ENCODE measurements around the gene ACSM3. TPM values are rescaled to one million over a fixed set of nuclear protein-coding genes. Genes with fewer than 3 reads are reported as not detected.

Gene ACSM3
- total and polyA plus RNA-seq, 2 experiments from 2014 or later: 5.7 to 8.7 TPM

DNA sequence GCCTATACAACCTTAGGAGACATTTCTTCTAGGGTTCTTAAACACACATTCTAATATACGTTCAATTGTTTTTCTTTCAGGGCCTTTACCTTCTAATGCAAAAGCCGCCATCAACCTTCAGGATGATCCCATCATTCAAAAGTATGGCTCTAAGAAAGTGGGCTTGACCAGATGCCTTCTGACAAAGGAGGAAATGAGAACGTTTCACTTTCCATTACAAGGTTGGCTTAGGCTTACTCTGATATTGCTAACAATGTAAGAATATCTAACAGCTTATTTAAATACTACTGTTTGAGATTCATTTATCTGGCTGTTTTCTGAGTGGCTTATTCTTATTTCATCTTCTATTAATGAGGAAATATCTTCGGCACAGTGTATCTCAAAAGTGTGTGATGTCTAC, 57.9 kb downstream of the ACSM3 start:
- Histone ChIP-seq H3K4me2 (no peak overlapping the region), H3K36me3 (ENCODE audit: insufficient read depth) (peaks cover 10% of the 10 kb centered on the region), H3K79me2 (replicated peaks; ENCODE audit: insufficient read depth) (no peaks in the 10 kb centered on the region), H3K9me2 (ENCODE audit: insufficient read depth) (no peaks in the 10 kb centered on the region), H3K4me3 (no peak overlapping the region), H4K20me1 (replicated peaks; ENCODE audit: insufficient read depth) (no peaks in the 10 kb centered on the region), H3K27me3 (ENCODE audit: insufficient read depth) (no peaks in the 10 kb centered on the region), H3K4me1 (ENCODE audit: insufficient read depth) (no peaks in the 10 kb centered on the region), H3K27ac (ENCODE audit: low read depth) (no peak overlapping the region), H2AFZ (no peak overlapping the region), H3F3A (replicated peaks; ENCODE audit: low read depth) (no peaks in the 10 kb centered on the region)
- Mint-ChIP-seq H3K9me3 (no peaks in the 10 kb centered on the region; the same call in 1 of the 3 replicates), H3K36me3 (ENCODE audit: low read depth) (peaks cover 17% of the 10 kb centered on the region; the same call in 2 of the 3 replicates), H3K27me3 (ENCODE audit: insufficient read depth, low read depth, poor library complexity) (peaks cover 2% of the 10 kb centered on the region), H3K4me1 (no peaks in the 10 kb centered on the region), H3K4me3 (no peak overlapping the region), H3K27ac (no peak overlapping the region)
- no peak for TF ChIP-seq POLR2AphosphoS5 (IDR thresholded peaks at IDR 0.05; ENCODE audit: low read depth)
- TF ChIP-seq NANOG (IDR thresholded peaks at IDR 0.05; ENCODE audit: borderline replicate concordance): no peak
- no peak for TF ChIP-seq ZNF114 (CRISPR knock-in tag; IDR thresholded peaks at IDR 0.05)
- no peak for TF ChIP-seq EZH2 (IDR thresholded peaks at IDR 0.05; ENCODE audit: low read depth, unreplicated experiment)
- TF ChIP-seq, protein P1, sequence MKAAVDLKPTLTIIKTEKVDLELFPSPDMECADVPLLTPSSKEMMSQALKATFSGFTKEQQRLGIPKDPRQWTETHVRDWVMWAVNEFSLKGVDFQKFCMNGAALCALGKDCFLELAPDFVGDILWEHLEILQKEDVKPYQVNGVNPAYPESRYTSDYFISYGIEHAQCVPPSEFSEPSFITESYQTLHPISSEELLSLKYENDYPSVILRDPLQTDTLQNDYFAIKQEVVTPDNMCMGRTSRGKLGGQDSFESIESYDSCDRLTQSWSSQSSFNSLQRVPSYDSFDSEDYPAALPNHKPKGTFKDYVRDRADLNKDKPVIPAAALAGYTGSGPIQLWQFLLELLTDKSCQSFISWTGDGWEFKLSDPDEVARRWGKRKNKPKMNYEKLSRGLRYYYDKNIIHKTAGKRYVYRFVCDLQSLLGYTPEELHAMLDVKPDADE (IDR thresholded peaks at IDR 0.05): no peak
- ATAC-seq (no peak), DNase-seq (ENCODE audit: low spot score) (no peak)

DNA sequence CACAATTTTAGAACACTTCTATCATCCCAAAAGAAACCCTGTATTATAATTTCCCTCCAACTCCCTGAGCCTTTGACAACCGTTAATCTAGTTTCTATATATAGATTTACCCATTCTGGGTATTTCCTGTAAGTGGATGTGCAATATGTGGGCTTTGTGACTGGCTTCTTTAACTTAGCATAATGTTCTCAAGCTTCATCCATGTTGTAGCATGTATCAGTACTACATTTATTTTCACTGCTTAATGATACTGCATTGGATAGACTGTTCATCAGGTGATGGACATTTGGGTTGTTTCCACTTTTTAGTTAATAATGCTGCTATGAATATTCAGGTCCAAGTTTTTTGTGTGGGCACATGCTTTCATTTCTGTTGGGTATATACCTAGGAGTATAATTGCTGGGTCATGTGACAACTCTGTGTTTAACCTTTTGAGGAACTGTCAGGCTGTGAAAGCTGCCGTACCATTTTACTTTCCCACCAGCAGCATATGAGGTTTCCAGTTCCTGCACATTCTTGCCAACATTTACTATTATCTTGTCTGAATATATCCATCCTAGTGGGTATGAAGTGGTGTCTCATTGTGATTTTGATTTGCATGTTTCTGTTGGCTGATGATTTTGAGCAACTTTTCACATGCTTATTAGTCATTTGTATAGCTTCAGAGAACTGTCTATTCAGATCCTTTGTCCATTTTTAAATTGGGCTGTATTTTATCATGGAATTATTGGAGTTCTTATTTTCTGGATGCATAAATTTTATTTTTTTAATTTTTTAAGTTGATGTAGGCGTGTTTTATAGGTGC, 58.9 kb downstream of the ACSM3 start:
- H3K27ac Mint-ChIP-seq: no peak overlapping the region
- Histone ChIP-seq H4K20me1 (replicated peaks; ENCODE audit: insufficient read depth) (no peaks in the 10 kb centered on the region), H3K9me2 (ENCODE audit: insufficient read depth) (no peaks in the 10 kb centered on the region), H3K4me3 (no peak overlapping the region), H3K27me3 (ENCODE audit: insufficient read depth) (no peaks in the 10 kb centered on the region), H3K27ac (ENCODE audit: low read depth) (no peak overlapping the region), H2AFZ (no peak overlapping the region), H3K79me2 (replicated peaks; ENCODE audit: insufficient read depth) (no peaks in the 10 kb centered on the region), H3K4me2 (no peak overlapping the region), H3K36me3 (ENCODE audit: insufficient read depth) (peaks cover 14% of the 10 kb centered on the region), H3K4me1 (ENCODE audit: insufficient read depth) (no peaks in the 10 kb centered on the region), H3F3A (replicated peaks; ENCODE audit: low read depth) (no peaks in the 10 kb centered on the region)
- peaks cover 2% of the 10 kb centered on the region for H3K27me3 Mint-ChIP-seq (ENCODE audit: insufficient read depth, low read depth, poor library complexity)
- peaks cover 21% of the 10 kb centered on the region; the same call in 2 of the 3 replicates for H3K36me3 Mint-ChIP-seq (ENCODE audit: low read depth)
- no peaks in the 10 kb centered on the region for H3K4me1 Mint-ChIP-seq
- no peaks in the 10 kb centered on the region; the same call in 1 of the 3 replicates for H3K9me3 Mint-ChIP-seq
- no peak overlapping the region for H3K4me3 Mint-ChIP-seq
- no peak for DNase-seq (ENCODE audit: low spot score)
- no peak for ATAC-seq
- TF ChIP-seq EZH2phosphoT487 (IDR thresholded peaks at IDR 0.05; ENCODE audit: unreplicated experiment) (no peak), CREB1 (CRISPR knock-in tag; IDR thresholded peaks at IDR 0.05; ENCODE audit: low read depth) (no peak), EZH2 (IDR thresholded peaks at IDR 0.05; ENCODE audit: low read depth, unreplicated experiment) (no peak), POLR2AphosphoS5 (IDR thresholded peaks at IDR 0.05; ENCODE audit: low read depth) (no peak), ZNF114 (CRISPR knock-in tag; IDR thresholded peaks at IDR 0.05) (no peak), NANOG (IDR thresholded peaks at IDR 0.05; ENCODE audit: borderline replicate concordance) (no peak), ZNF331 (CRISPR knock-in tag; IDR thresholded peaks at IDR 0.05; ENCODE audit: low read depth) (no peak), STAT1 (IDR thresholded peaks at IDR 0.05; ENCODE audit: unreplicated experiment) (no peak), JUNB (IDR thresholded peaks at IDR 0.05; ENCODE audit: unreplicated experiment) (no peak)
- TF ChIP-seq, protein P2, sequence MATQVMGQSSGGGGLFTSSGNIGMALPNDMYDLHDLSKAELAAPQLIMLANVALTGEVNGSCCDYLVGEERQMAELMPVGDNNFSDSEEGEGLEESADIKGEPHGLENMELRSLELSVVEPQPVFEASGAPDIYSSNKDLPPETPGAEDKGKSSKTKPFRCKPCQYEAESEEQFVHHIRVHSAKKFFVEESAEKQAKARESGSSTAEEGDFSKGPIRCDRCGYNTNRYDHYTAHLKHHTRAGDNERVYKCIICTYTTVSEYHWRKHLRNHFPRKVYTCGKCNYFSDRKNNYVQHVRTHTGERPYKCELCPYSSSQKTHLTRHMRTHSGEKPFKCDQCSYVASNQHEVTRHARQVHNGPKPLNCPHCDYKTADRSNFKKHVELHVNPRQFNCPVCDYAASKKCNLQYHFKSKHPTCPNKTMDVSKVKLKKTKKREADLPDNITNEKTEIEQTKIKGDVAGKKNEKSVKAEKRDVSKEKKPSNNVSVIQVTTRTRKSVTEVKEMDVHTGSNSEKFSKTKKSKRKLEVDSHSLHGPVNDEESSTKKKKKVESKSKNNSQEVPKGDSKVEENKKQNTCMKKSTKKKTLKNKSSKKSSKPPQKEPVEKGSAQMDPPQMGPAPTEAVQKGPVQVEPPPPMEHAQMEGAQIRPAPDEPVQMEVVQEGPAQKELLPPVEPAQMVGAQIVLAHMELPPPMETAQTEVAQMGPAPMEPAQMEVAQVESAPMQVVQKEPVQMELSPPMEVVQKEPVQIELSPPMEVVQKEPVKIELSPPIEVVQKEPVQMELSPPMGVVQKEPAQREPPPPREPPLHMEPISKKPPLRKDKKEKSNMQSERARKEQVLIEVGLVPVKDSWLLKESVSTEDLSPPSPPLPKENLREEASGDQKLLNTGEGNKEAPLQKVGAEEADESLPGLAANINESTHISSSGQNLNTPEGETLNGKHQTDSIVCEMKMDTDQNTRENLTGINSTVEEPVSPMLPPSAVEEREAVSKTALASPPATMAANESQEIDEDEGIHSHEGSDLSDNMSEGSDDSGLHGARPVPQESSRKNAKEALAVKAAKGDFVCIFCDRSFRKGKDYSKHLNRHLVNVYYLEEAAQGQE (IDR thresholded peaks at IDR 0.05; ENCODE audit: unreplicated experiment): no peak
- TF ChIP-seq, protein P1 (IDR thresholded peaks at IDR 0.05): no peak
